Raji (cell line): ENCODE measurements around the gene SYNPO.

ENCODE experiments used
- POLR2A ChIP-seq: IDR thresholded peaks from 2 replicates; pipeline ENCODE4 v1.6.1; 2011; ENCODE audit warnings: low read depth, low read length, control low read depth; ENCODE audit not compliant: insufficient read depth

The SYNPO gene

DNA sequence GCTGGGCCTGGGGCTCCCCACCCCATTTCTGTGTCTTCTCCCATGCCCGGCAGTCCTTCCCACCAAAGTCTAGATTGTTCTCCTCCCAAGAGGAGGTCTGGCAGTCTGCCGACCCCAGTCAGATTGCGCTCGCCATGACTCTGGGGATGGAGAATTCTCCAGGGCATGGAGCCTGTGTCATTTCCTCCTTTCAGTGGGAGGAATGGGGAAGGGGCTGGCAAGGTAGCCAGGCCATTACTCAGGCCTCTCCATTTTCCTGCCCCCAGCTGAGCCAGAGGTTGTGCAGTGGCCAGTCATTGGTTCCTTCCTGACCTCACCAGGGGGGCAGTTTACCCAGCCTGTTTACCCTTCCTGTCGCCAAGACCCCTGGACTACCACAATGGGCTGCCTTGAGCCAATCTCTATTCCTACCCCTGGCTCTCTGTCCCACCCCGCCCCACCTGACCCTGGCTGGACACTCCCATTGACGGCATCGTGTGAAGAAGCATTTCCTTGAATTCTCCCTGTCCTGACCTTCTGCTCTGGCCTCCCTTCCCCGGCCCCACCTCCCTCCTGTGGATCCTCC lies 628 bp downstream of the SYNPO start:
- TF ChIP-seq POLR2A: no peak

DNA sequence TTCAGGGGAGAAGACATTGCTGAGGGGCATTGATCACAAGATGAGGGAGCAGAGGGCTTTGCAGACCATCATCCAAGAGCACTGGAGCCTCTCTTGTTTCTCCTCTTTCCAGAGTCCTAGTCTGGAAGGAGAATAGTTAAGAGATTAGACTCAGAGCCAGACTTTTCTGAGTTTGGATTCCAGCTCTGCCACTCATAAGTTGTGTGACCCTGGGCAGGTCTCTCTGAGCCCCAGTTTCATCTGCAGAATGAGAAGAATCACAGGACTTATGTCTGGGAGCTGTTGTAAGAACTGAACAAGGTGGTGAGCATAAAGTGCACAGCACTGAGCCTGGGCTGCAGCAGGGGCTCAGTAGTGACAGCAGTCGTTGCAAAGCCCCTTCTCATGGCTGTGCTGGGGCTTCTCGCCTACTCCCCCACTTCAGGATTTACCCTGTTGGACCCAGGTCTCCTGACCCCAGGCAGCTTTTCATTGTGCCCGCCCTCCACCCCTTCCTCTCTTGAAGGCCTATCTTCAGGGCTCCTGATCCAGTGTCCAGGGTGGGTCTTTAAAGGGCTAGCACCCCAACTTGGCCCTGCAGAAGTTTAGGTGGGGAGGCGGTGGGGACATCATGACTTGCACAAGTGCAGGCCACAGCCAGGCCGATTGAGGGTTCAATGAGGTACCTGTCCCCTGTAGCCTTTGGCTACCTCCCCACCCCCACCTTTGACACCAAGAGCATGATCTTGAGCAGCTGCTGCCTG lies 1.5 kb downstream of the SYNPO start:
- TF ChIP-seq POLR2A: no peak

DNA sequence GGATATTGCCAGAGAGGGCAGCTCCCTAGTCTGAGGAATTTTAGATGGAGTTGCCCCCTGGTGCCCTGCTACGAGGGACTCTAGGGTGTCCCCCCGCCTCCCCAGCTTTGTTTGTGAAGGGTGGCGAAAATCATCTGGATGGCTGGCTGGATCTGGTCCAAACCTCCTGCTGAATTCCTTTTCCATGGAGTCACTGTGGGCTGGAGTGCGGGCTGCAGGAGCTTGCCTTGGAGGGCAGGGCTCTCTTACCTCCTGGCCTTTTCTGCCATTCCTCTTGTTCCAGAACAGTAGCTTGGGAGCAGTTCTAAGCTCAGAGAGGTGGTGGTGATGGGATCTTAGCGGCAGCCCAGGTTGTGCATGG lies 2.1 kb downstream of the SYNPO start:
- TF ChIP-seq POLR2A: no peak

DNA sequence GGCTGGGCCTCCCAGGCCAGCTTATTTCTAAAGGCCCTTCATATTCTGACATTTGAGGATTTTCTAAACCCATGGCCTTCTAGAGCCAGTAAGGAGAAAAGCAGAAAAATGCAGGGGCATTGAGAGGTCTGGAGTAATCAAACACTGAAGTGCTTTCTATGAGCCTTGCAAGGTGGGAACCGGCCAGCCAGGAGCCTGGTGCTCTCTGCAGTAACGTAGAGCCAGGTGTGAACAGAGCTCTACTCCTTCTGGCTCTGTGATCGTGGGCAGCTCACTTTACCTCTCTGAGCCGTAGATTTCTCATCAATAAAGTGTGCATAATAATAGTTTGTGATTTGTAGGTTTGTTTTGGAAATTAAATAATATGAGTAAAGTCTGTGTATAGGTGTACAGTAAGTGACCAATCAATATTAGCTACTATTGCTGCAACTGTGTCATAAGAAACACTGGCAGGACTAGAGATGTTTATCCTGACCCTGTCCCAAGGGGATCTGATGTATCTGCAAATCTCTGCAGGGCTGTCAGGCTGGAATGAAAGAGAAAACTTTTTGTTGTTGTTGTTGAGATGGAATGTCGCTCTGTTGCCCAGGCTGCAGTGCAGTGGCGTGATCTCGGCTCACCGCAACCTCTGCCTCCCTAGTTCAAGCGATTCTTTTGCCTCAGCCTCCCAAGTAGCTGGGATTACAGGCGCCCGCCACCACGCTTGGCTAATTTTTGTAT lies 2.7 kb downstream of the SYNPO start:
- no peak for TF ChIP-seq POLR2A

DNA sequence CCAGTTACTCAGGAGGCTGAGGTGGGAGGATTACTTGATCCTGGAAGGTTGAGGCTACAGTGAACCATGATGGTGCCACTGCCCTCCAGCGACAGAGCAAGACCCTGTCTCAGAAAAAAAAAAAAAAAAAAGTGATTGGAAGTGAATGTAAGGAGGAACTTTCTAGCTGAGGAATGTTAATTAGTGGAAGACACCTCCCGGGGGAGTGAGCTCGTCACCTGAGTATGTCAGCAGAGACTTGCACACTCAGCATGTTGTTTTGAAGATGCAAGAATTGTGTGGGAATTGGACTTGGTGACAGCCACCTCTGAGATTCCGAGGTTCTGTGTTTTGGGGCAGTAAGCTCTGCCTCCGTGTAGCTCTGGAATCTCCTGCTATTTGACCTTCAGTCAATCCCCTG lies 3.6 kb downstream of the SYNPO start:
- TF ChIP-seq POLR2A: no peak

DNA sequence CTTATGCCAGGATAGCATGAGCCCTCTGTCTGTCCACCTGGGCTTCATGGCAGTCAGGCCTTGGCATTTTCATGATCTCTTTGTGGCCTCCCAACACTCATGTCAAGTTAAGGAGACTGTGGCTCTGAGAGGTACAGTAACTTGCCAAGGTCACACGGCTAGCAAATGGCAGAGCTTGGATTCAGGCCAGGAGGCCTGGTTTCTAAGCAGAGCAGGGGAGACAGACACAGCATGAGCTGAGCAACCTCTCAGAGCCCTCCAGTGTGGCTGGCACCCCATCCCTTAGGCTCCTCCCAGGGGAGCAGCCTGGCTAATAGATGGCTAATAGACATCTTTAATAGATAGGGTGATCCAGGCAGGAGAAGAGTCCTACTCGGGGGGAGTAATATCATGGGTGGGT lies 4.1 kb downstream of the SYNPO start:
- no peak for TF ChIP-seq POLR2A

DNA sequence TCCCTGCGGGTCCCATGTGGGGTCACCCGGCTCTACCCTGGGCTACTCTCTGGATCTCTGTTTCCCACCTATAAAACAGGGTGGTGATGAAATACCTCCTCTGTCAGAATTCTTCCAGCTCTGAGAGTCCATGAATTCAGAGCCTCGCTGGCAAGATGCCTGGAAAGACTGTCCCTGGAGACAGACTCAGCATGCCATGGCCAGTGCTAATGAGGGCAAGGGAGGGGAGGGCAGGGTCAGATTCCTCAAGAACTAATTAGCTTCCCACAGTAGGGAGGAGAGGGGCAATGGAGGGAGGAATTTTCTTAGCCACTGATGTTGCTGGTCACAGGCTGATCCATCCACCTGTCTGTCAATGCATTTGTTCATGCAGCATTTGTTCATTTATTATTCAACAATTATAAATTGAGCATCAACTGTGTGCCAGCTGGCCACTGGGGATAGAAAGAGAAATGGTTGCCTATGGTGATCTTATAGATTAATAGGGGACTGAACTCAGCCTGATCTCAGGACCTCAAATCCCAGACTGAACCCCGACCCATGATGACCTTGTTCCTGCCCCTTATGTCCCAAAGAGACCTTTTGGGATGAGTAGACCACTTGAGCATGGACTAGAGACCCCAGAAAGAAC lies 4.7 kb downstream of the SYNPO start:
- TF ChIP-seq POLR2A: no peak

DNA sequence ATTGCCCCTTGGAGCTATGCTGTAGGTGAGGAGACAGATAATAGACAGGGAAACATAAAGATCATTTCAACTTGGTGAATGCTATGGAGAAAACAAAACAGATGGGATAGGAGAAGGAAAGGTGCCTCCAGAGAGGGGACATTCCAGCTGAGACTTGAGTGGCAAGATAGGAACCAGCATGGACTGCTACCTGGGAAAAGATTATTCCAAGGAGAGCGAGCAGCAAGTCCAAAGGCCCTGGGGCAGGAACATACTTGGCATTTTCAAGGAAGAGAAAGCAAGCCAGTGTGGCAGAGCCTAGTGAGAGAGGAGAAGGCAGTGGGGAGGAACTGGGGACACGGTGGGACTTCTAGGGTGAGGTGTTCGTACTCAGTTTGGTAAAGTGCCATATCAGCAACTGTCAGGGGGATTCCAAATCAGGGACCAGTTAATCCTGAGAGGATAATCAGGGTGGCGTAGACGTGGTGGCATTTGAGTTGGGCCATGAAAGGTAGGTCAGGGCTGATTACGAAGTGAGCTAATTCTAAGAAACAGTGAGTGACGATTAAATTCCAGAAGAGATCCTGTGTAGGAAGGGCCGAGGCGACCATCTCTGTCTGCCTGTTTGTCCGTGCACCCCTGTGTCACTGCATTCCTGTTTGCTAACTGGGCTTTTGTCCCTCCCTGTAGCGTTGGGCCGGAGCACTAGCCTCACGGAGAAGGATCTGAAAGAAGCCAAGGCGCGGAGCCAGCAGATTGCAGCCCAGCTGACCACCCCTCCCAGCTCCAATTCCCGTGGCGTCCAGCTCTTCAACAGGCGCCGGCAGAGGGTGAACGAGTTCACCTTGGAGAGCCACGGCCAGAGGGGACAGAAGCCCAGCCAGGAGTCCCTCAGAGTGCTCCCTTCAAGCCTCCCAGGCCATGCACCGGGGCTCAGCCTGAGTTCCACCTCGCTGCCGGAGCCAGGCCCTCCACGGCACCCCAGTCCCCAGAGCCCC lies 7.1 kb downstream of the SYNPO start:
- TF ChIP-seq POLR2A: no peak

DNA sequence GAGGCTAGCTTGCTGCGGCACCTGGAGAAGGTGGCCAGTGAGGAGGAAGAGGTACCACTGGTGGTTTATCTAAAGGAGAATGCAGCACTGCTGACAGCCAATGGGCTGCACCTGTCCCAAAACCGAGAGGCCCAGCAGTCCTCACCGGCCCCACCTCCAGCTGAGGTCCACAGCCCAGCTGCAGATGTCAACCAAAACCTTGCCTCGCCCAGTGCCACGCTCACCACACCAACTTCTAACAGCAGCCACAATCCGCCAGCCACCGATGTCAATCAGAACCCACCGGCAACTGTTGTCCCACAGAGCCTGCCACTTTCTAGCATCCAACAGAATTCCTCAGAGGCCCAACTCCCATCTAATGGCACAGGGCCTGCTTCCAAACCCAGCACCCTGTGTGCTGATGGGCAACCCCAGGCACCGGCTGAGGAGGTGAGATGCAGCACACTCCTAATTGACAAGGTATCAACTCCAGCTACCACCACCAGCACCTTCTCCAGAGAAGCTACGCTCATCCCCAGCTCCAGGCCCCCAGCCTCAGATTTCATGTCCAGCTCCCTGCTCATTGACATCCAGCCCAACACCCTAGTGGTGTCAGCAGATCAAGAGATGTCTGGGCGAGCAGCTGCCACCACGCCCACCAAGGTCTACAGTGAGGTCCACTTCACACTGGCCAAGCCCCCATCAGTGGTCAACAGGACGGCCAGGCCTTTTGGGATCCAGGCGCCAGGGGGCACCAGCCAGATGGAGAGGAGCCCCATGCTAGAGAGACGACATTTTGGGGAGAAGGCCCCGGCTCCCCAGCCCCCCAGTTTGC lies 8.0 kb downstream of the SYNPO start:
- TF ChIP-seq POLR2A: no peak

DNA sequence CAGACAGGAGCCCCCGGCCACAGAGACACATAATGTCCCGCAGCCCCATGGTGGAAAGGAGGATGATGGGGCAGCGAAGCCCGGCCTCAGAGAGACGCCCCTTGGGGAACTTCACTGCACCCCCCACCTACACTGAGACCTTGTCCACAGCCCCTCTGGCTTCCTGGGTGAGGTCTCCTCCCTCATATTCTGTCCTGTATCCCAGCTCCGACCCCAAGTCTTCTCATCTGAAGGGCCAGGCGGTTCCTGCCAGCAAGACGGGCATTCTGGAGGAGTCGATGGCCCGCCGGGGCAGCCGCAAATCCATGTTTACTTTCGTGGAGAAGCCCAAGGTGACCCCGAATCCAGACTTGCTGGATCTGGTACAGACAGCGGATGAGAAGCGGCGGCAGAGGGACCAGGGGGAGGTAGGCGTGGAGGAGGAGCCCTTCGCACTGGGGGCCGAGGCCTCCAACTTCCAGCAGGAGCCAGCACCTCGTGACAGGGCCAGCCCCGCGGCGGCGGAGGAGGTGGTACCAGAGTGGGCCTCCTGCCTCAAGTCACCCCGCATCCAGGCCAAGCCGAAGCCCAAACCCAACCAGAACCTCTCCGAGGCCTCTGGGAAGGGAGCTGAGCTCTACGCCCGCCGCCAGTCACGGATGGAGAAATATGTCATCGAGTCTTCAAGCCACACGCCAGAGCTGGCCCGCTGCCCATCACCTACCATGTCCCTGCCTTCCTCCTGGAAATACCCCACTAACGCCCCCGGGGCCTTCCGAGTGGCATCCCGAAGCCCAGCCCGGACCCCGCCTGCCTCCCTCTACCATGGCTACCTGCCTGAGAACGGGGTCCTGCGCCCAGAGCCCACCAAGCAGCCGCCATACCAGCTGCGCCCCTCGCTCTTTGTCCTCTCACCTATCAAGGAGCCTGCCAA lies 8.9 kb downstream of the SYNPO start:
- no peak for TF ChIP-seq POLR2A

DNA sequence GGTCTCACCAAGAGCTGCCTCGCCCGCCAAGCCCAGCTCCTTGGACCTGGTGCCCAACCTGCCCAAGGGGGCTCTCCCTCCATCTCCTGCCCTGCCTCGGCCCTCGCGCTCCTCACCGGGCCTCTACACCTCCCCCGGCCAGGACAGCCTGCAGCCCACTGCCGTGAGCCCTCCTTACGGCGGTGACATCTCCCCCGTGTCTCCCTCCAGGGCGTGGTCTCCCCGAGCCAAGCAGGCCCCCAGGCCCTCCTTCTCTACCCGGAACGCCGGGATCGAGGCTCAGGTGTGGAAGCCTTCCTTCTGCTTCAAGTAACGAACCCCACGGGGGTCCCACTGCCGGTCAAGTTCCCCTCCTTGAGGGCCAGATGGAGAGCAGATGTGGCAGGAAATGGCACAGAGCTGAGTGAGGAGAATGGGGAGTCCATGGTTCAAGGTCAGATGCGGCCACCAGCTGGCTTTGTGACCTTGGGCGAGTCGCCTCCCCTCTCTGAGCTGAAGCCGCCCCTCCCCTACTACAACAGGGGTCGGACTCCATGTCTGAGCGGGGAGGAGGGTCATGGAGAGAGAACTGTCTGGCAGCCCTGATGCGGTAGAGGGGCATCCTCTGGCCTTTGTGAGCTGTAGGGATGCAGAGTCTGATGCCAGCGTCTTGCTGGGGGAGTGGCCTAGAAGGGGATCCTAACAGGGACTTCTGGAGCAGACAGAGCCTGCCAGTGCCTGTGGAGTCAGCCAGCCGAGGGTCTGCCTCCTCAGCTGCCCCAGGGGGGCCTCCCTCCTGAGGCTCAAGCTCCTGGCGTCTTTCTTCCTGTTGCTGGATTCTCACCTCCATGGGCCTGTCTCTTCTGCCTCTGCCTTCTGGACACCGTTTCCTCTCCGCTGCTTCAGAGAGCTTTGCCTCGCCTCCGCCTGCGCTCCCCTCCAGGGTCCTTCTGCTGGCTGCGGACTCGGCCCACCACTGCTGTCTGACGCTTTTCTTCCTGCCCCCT lies 9.9 kb downstream of the SYNPO start:
- no peak for TF ChIP-seq POLR2A

DNA sequence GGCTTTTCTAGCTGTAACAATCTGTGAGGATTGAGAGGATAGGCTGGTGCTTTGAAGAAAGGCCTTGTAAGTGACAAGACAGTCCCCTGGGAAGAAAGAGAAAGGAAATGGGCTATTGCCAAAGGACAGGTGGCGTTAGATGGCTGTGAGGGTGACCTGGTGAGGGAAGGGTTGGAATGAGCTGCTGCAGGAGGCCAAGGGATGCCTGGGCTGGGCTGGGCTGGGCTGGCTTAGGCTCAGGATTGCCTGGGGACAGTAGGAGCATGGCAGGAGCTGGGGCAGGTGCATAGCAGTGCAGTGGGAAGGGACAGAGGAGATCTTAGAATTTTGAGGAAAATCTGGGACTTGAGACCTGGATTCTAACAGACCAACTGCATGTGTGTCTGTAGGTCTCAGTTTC lies 10.9 kb downstream of the SYNPO start:
- no peak for TF ChIP-seq POLR2A
